Limb (tissue), 2 donors: ENCODE results near the gene NPAS3.

Experiments
- DNase-seq, 2 donors: peaks; one replicate each; pipeline ENCODE4 v3.0.0-alpha.2; 2016; ENCODE audit errors: extremely low spot score in 2 of 2

Gene NPAS3

DNA sequence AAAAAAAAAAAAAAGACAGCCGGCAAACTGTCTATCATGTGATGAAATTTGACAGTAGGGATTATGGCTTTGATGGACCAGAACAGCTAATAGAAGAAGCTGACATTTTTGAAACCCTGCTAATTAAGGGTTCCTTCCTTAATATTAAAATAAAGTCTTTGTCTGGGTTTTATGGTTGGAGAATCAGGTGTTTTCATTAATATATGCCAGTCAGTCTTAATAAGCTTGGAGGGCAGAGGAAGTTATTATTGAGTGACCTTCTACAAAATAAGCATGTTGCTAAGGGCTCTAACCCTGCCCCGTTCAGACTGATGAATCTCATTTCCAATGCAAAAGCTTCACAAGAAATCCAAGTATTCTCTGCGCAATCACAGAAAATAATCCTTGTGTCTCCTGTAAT, 722.4 kb downstream of the NPAS3 start:
- DNase-seq = no peak

DNA sequence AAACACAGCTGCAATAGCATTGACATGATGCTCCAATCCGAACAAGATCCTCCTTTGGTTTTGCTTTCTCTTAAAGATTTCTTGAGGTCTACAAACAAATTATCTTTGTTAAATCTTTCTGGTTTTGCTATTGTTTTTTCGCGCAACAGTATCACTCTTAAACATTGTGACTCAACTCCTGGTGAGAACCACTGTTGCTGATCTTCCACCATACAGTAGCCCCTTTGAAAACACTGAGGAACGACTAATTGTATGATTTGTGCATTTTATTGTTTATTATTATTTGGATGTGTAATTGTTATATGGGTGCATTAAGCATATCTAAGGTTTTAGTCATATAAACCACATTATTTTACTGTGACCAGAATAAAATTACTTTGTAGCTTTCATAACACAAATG, 729.4 kb downstream of the NPAS3 start:
- no peak for DNase-seq

DNA sequence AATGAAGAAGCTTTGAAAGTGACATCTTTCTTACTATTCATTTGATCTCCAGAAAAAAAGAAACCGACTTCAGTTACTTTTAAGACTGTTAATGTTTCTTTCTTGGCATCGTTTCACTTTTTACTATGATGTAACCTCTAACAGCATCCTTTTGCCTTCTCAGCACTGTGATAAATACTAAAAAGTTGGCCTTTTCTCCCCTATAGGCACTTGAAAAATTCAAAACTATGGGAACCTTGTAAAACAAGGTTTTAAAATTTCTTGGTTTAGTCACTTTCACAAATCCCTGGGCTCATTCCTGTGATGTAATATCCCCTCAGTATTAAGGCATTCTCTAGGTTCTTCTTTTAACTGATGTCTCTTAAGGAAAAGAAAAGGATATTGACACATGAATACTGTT, 730.4 kb downstream of the NPAS3 start:
- no peak for DNase-seq

DNA sequence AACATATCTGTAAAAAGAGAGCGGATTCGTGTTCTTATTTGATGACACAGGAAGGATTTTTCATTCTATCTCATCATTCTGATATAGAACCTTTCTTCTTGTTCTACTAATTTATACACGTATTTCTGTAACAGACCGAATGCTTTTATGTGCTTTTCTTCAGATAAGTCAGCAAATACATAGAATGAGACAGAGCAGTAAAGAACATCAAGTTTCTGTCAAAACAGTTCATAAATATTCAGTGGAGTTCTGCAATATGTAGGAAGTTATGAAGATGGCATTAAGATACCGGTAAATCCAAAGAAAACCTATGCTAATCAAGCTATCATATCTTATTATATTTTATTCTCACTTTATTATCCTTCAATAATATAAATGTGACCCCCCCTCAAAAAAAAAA, 731.6 kb downstream of the NPAS3 start:
- no peak for DNase-seq

DNA sequence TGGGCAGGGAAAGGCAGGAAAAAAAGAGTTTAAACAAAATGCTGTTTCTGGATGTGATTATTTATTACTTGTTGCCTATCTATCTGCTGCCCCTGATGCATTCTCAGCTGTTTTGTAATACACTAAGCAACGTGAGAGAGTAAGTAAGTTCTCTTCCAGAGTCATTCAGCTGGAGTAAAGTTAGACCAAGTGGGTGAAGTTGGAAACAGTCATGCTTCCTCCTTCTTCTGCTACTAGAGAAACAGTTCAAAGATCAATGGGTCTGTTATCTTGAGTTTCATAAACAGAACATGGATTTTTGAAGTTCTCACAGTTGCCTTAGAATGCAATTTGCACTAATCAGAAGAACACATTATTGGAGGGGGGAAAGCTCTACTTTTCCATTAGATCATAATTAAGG, 732.9 kb downstream of the NPAS3 start:
- DNase-seq = no peak

DNA sequence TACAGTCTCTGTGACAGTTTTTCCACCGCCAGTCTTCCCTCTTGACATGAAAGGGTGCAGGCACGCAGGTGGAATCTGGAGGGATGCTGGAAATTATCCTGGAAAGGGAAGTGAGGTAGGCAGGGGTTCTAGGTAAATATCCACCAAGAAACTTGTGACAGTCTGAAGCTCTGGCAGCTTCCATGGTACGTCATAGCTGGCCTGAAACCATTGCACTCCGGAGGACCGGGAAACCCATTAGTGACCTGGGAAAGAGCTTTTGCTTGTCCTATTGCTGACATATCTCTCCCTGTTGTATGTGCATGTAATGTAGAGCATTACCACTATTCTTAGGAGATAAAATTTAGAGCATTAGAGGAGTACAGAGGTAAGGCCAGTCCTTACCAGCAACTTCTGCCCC, 736.2 kb downstream of the NPAS3 start:
- DNase-seq = no peak

DNA sequence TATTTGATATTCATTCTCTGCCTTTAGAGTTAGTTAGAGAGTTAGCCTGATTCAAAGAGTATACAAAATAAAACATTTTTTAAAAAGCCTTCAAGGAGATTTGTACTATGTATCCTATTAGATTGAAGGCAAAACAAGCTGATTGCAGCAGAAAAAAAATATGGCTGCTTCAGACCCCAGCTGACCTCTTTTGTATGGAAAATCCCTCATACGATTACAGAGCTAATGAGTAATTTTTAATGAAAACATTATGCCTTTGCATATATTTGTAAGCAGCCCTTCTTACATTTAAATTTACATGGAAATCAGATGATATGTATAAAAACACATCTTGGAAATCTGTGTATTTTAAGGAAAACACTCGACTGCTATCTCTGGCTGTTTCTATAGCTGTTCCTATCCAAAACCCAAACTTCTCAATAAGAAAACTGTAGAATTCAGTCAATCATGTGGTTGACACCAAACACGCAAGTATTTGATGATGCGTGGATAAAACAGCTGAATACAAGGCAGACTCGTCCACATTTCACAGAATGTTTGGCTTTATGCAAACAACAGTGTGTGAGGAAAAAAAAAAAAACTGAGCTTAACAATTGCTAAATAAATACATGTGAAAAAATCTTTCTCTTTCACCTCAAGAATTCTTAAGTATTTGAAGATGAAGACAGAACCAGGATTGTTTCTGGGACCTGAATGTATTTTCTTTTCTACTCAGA, 736.9 kb downstream of the NPAS3 start:
- DNase-seq = no peak

DNA sequence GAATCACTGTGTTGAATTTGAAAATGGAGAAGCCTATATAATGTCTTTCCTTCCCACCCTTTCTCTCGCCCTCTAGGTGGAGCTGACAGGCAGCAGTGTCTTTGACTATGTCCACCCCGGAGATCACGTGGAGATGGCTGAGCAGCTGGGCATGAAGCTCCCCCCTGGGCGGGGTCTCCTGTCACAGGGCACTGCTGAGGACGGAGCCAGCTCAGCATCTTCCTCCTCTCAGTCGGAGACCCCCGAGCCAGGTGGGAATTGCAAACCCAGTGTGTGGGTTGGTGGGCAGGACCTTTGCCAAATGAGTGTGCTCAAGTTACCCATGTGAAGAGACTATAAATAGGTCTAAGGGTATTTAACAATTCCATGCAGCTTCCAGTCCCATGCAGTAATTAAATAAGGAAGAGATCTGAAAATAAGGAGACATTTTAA, 737.5 kb downstream of the NPAS3 start:
- DNase-seq = peak in 1 of 2 donors; percentile 46

DNA sequence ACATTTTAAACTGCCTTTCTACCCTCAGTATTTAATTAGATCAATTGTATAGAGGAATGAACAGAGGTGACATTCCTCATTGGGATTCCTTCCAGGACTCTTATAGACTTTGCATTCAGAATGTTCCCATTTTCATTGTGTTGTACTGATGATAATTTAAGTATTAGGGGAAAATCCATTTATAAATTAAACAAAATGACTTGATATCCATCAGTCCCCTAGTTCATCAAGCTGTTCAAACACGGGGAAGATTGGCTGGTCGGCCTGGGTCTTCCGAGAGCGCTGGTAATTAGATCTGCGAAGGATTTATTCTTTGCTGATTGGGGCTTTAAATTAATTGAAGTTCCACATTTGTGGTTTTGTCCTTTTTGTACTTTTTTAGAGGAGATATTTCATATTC, 738.2 kb downstream of the NPAS3 start:
- no peak for DNase-seq

DNA sequence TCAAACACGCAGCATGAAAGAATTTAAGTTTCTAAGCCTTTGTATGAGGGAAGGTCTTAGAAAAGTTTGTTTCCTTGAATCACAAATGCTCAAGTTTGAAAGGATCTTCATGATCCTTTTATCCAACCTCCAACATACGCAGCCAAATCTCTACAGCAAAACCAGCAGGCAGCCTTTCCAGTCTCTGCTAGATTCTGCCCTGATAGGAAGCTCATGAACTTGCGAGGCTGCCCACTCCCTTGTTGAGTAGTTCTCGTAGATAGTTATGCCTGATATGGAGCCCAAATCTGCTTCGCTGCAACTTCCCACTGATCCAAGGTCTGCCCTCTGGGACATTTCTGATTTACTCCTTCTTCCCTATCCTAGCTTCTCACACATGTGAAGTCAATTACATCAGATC, 739.3 kb downstream of the NPAS3 start:
- no peak for DNase-seq

DNA sequence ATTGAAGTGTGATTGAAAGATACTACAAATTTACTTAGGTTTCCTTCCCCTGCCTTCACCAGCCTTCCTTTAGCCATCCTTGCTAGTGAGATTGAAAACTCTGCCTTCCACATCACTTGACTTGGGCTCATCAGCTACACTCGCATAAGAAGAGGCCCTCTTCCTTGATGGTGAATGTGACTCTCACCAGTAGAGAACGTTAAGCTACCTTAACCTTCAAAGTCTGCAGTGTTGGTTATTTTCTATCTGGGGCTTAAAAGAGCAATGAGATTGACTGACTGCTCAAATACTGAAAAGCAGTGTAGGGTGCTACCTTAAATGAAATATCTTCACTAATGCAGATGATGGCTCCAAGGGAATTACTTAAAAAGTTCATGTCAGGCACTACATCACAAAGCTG, 740.3 kb downstream of the NPAS3 start:
- no peak for DNase-seq

DNA sequence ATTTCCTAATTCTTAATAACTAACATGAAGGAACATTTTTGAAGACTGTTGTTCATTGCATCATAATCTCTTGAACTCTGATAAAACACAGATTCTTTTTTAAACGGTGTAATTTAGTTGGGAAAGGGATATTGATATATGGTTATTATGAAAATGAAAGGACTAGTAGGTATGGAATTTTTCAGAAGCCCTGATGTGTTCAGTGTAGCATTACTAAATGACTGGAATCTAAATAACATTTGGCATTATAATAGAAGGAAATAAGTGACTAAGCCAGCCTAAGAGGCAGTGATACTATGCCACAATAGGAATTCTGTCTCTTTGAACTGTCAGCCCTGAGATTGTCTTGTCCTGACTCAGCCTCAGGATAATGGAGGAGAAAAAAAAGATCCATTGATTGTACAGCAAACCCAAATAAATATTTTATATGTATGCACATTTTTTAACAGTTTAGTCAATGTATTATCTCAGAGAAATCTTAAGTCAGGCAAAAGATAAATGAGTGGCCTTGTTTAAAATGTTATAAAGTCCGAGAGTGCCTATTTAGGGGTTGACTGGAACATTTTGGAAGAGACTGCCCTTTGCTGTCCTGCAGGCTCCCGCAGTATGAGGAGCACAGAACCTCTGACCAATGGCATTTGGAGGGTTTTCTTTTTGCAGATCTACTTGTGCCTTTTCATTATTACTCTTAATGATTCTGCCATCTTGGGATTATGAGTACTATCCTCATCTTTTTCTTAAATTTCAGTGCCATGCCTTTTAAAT, 741.0 kb downstream of the NPAS3 start:
- DNase-seq = no peak

DNA sequence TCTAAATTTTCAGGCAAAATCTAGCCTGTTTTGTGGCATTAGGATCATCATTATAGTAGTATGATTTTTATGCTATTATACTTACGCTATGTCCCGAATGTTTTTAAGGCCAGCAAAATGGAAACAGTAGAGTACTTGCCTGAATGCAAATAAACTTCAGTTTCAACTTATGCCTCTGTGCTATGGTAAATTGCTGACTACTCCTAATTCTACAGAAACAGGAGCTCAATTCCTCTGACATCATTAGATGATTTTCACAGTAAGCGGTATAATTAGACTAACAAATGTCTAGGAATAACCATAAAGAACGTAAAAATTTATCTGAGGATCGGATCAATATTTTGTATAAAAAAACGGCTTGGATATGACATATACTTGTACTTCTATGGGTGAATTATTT, 742.2 kb downstream of the NPAS3 start:
- no peak for DNase-seq

DNA sequence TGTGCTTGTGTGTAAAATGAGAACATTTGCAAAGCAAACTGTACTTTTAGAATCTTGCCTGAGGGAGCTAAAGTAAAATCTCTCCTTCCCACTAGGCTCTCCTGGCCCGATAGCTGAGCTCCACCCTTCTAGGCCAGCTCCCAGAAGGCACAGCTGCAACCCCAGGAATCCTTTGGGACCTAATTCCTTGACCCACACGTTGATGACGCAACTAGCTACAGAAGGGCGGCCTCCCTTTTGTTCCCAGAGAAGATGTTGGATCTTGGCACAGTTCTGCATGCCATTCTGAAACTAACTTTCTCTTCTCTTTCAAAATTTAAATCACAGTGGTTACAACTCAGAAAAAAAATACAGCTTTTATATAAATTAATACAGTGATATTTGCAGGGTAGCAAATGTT, 744.1 kb downstream of the NPAS3 start:
- no peak for DNase-seq

DNA sequence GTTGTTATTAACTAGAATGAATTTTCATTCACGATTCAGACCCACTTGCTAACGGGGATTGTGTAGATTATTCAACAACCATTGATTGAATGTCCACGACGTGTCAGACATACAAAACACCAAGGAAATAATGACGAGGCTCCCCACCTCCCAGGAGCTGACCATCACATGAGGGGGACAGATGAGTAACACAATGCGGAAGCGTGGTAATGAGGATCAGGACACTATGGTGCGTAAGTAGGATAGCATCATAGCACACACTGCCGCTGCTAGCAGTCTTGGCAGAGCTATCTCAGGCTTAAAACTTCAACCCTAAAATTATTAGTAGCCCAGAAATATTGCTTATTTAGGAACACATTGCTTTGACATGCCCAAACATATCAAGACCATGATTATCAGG, 746.3 kb downstream of the NPAS3 start:
- no peak for DNase-seq

DNA sequence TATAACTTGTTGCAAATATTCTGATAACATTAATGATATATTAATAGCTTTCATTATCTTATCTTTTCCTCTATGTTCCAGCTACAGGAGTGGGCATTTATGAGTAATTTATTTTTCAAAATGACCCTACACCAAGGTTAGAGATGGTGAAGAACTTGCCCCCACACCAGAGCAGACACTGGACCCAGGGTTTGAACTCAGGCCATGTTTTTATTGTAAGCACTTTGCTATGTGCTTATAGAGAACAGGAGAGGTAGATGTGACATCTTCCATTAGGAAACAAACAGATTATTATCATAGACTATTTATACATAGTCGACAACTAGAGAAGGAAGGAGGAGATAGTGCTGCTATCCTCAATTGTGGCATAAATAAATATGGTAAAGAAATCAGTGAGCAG, 747.0 kb downstream of the NPAS3 start:
- DNase-seq = no peak

DNA sequence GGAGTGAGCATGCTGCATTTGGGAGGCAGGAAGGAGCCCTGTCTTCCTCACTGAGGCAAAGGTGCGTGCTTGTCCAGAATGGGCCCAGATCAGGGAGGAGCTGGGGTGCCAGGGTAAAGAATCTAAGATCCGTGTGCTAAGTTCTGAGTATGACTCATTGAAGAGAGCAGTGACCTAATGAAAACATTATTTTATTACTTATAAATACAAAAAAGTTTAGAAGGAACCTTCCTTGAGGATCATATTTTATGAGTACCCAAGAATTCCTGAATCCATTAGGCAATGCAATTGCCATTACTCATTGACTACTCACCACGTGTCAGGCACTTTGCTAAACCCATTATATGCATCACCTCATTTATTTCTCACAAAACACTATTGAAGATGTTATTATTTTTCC, 747.5 kb downstream of the NPAS3 start:
- DNase-seq = no peak

DNA sequence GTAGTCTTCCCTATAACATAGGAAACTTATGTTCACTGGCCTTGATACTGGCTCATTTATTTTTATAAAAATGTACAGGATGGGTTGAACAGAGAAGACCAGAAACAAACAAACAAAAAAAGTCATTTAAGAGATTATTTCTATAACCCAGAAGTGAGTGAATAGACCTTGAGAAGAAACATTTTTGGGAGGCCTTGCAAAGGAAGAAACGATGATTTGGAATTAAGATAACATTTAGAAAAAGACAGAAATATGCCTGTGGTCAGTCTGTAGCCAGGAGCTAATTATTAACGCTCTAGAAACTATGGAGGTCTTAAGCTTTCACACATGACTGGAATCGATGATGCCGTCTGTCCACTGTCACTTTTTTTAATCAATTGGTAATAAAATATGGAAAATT, 748.2 kb downstream of the NPAS3 start:
- no peak for DNase-seq

DNA sequence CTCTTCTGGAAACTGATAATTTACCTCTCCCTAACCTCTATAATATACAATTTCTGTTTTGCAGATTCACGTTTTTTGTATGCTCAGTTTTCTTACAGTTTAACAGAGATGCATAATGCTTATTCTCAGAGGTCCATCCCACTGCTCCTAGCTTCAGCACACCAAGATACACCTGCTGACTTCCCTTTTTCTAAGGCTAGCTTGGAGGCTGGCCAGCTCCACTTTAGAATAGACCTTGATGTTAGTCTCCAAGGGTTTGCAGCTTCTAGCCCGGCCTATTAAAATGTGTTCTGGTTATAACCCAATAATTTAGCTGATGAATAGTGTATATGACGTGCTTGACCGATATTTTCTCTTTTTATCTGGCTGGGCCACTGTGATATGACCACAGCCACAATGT, 751.0 kb downstream of the NPAS3 start:
- no peak for DNase-seq

DNA sequence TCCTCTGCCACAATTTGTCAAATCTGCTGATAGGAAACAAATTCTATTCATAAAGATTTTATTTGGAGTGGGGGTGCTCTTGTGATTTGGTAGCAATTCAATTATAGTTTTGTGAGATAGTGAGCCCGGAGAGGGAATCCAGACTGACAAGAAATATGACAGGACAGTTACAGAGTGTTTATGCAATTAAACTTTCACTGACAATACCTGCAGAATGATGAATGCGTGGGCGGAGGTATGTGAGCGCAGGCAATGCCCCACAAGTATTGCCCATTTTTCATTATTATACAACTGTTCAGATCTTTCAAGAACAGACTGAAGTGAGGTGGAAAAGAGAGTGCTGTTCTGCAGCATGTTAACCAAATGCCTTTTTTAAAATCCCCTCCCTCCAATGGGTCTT, 753.2 kb downstream of the NPAS3 start:
- DNase-seq = no peak

DNA sequence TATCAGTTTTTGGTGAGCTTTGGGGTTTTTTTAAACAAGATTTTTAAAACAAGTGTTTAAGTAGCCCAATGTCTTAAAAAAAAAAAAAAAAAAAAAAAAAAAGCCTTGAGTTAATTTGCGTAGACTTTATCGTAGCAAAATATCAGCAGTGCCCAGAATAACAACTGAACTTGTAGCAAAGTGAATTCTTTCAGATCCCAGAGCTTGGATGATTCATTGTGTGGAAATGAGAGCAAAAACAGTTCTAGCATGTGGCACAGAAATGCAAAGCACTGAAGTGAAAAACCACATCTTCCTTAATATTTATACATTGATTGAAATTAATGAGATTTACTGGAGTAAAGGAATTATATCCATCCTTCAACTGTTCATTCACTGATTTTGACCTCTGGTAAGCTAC, 754.1 kb downstream of the NPAS3 start:
- DNase-seq = no peak

DNA sequence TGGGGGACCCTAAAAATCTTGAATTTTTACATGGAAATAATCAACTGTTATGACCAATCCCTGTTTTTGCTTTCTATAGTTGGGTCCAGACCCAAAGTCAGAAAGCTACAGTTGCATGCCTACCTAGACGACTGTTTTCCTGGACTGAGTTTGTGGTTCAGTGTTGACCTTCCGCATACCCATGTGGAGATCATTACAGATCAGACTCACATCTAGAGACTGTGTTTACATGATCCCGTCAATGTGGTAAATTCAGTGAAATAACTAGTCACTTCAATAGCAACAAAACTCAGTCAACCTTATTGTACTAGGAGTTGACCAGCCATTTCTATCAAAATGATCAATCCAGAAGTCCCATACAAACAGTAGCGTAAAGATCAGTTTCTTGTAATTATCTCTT, 754.6 kb downstream of the NPAS3 start:
- no peak for DNase-seq

DNA sequence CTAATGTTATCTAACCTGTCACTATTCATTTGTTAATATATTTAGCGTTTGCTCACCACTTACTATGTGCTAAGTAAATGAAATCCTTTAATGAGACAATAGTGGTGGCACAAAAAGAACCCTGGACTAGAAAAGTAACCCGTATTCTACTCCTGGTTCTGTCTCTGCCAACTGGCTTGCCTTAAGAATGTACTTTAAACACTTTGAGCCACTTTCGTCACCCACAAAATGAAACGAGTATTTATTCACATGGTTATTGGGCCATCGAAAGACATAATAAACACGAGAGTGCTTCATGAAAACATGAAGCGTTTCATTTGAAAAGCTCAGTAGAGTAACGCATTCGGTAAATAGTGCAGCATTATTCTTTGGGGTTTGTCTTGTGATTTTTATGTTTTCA, 757.5 kb downstream of the NPAS3 start:
- DNase-seq = no peak
